ENCODE results near the gene KIF11.

KIF11 gene

GRCh38 chr10:92662848-92663247 is 69.9 kb downstream of the KIF11 start:
- TF ChIP-seq CTCF (conservative IDR thresholded peaks at IDR 0.05; ENCODE audit: low read depth, low read length), result no peak
- H2AFZ ChIP-seq (ENCODE audit: low read depth), result no peak overlapping the region
- no peaks in the 10 kb centered on the region for H3K36me3 ChIP-seq (ENCODE audit: insufficient read depth)
- H3K79me2 ChIP-seq (ENCODE audit: insufficient read depth, low read depth), result no peaks in the 10 kb centered on the region
- H4K20me1 ChIP-seq (ENCODE audit: insufficient read depth), result no peaks in the 10 kb centered on the region
- H3K4me1 ChIP-seq (ENCODE audit: low read depth, poor library complexity, severe bottlenecking), result no peaks in the 10 kb centered on the region
- H3K4me2 ChIP-seq, result no peak overlapping the region
- H3K9ac ChIP-seq, result no peak overlapping the region
- H3K27ac ChIP-seq, result no peak overlapping the region
- no peak overlapping the region for H3K4me3 ChIP-seq (IDR thresholded peaks at IDR 0.05; ENCODE audit: insufficient read depth, low read depth, low read length)
- H3K27me3 ChIP-seq (ENCODE audit: insufficient read depth, low read depth), result no peaks in the 10 kb centered on the region

- no peaks in the 10 kb centered on the region for H3K4me1 ChIP-seq (ENCODE audit: low read depth, poor library complexity, severe bottlenecking)
- H3K27me3 ChIP-seq (ENCODE audit: insufficient read depth, low read depth), result no peaks in the 10 kb centered on the region
- H3K9ac ChIP-seq, result no peak overlapping the region
- no peak overlapping the region for H3K4me2 ChIP-seq
- H2AFZ ChIP-seq (ENCODE audit: low read depth), result no peak overlapping the region
- H3K27ac ChIP-seq, result no peak overlapping the region
- no peak for TF ChIP-seq CTCF (conservative IDR thresholded peaks at IDR 0.05; ENCODE audit: low read depth, low read length)
- no peaks in the 10 kb centered on the region for H3K36me3 ChIP-seq (ENCODE audit: insufficient read depth)
- H4K20me1 ChIP-seq (ENCODE audit: insufficient read depth), result no peaks in the 10 kb centered on the region
- H3K79me2 ChIP-seq (ENCODE audit: insufficient read depth, low read depth), result no peaks in the 10 kb centered on the region
- no peak overlapping the region for H3K4me3 ChIP-seq (IDR thresholded peaks at IDR 0.05; ENCODE audit: insufficient read depth, low read depth, low read length)
These were observed 71.4 kb downstream of the KIF11 start for GRCh38 chr10:92664322-92664721.

- Histone ChIP-seq H3K4me2 (no peak overlapping the region), H4K20me1 (ENCODE audit: insufficient read depth) (no peaks in the 10 kb centered on the region), H3K79me2 (ENCODE audit: insufficient read depth, low read depth) (no peaks in the 10 kb centered on the region), H3K36me3 (ENCODE audit: insufficient read depth) (no peaks in the 10 kb centered on the region), H3K4me1 (ENCODE audit: low read depth, poor library complexity, severe bottlenecking) (no peaks in the 10 kb centered on the region), H3K9ac (no peak overlapping the region), H3K4me3 (IDR thresholded peaks at IDR 0.05; ENCODE audit: insufficient read depth, low read depth, low read length) (no peak overlapping the region), H2AFZ (ENCODE audit: low read depth) (no peak overlapping the region), H3K27ac (no peak overlapping the region), H3K27me3 (ENCODE audit: insufficient read depth, low read depth) (no peaks in the 10 kb centered on the region)
- no peak for TF ChIP-seq CTCF (conservative IDR thresholded peaks at IDR 0.05; ENCODE audit: low read depth, low read length)
These were observed 74.1 kb downstream of the KIF11 start for GRCh38 chr10:92667078-92667477.

GRCh38 chr10:92677708-92678107 is 84.8 kb downstream of the KIF11 start:
- no peaks in the 10 kb centered on the region for H3K79me2 ChIP-seq (ENCODE audit: insufficient read depth, low read depth)
- no peak overlapping the region for H3K4me2 ChIP-seq
- no peak for TF ChIP-seq CTCF (conservative IDR thresholded peaks at IDR 0.05; ENCODE audit: low read depth, low read length)

More at GRCh38 chr10:92677708-92678107, 84.8 kb downstream of the KIF11 start:
- Histone ChIP-seq H3K27ac (no peak overlapping the region), H3K4me1 (ENCODE audit: low read depth, poor library complexity, severe bottlenecking) (no peaks in the 10 kb centered on the region), H3K27me3 (ENCODE audit: insufficient read depth, low read depth) (no peaks in the 10 kb centered on the region), H4K20me1 (ENCODE audit: insufficient read depth) (no peaks in the 10 kb centered on the region), H3K36me3 (ENCODE audit: insufficient read depth) (no peaks in the 10 kb centered on the region), H3K9ac (no peak overlapping the region), H3K4me3 (IDR thresholded peaks at IDR 0.05; ENCODE audit: insufficient read depth, low read depth, low read length) (no peak overlapping the region), H2AFZ (ENCODE audit: low read depth) (no peak overlapping the region)

Measured in KMS-11 (cell line).